Measurements from ENCODE around the gene RB1. TPM values are rescaled to one million over a fixed set of nuclear protein-coding genes. Genes with fewer than 3 reads are reported as not detected.
A peak's percentile ranks its signal among the peaks of the same experiment; 100 is the strongest.

Gene RB1
- 10 to 100 TPM; 26.1 to 78.0 (median 49.7) TPM for total RNA-seq
- 10 to 100 TPM; 10.4 to 42.6 (median 14.5) TPM for polyA plus RNA-seq
- long read RNA-seq, donor 1, full-length matches to known transcripts: 4 of 4 reads
- long read RNA-seq, donor 1, partial matches to known transcripts: 0 of 4 reads
- long read RNA-seq, donor 1, other reads (novel, unspliced or antisense): 0 of 4 reads
- long read RNA-seq, donor 2, full-length matches to known transcripts: 2 of 2 reads
- long read RNA-seq, donor 2, partial matches to known transcripts: 0 of 2 reads
- long read RNA-seq, donor 2, other reads (novel, unspliced or antisense): 0 of 2 reads
- long read RNA-seq, donor 3, full-length matches to known transcripts: 5 of 35 reads
- long read RNA-seq, donor 3, partial matches to known transcripts: 30 of 35 reads
- long read RNA-seq, donor 3, other reads (novel, unspliced or antisense): 0 of 35 reads
- long read RNA-seq, donor 4, full-length matches to known transcripts: 7 of 14 reads
- long read RNA-seq, donor 4, partial matches to known transcripts: 6 of 14 reads
- long read RNA-seq, donor 4, other reads (novel, unspliced or antisense): 1 of 14 reads
- long read RNA-seq, donor 5, full-length matches to known transcripts: 25 of 28 reads
- long read RNA-seq, donor 5, partial matches to known transcripts: 2 of 28 reads
- long read RNA-seq, donor 5, other reads (novel, unspliced or antisense): 1 of 28 reads
- long read RNA-seq, donor 6, full-length matches to known transcripts: 3 of 13 reads
- long read RNA-seq, donor 6, partial matches to known transcripts: 3 of 13 reads
- long read RNA-seq, donor 6, other reads (novel, unspliced or antisense): 7 of 13 reads
- long read RNA-seq, donor 7: 0 reads
- long read RNA-seq, donor 8, full-length matches to known transcripts: 7 of 7 reads
- long read RNA-seq, donor 8, partial matches to known transcripts: 0 of 7 reads
- long read RNA-seq, donor 8, other reads (novel, unspliced or antisense): 0 of 7 reads
- long read RNA-seq, donor 9, full-length matches to known transcripts: 2 of 7 reads
- long read RNA-seq, donor 9, partial matches to known transcripts: 5 of 7 reads
- long read RNA-seq, donor 9, other reads (novel, unspliced or antisense): 0 of 7 reads
- long read RNA-seq, donor 10, full-length matches to known transcripts: 4 of 4 reads
- long read RNA-seq, donor 10, partial matches to known transcripts: 0 of 4 reads
- long read RNA-seq, donor 10, other reads (novel, unspliced or antisense): 0 of 4 reads

DNA sequence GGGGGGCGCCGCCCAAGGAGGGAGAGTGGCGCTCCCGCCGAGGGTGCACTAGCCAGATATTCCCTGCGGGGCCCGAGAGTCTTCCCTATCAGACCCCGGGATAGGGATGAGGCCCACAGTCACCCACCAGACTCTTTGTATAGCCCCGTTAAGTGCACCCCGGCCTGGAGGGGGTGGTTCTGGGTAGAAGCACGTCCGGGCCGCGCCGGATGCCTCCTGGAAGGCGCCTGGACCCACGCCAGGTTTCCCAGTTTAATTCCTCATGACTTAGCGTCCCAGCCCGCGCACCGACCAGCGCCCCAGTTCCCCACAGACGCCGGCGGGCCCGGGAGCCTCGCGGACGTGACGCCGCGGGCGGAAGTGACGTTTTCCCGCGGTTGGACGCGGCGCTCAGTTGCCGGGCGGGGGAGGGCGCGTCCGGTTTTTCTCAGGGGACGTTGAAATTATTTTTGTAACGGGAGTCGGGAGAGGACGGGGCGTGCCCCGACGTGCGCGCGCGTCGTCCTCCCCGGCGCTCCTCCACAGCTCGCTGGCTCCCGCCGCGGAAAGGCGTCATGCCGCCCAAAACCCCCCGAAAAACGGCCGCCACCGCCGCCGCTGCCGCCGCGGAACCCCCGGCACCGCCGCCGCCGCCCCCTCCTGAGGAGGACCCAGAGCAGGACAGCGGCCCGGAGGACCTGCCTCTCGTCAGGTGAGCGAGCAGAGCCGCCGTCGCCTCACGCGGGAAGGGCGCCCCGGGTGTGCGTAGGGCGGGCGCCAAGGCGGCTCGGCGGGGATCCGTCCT lies at the start of gene RB1:
Gene RB1, plus strand, starts transcription at position 393 of the 784 bp plus-strand sequence. Its CDS starts 162 bp downstream, at position 555.
- Histone ChIP-seq H3K9me3 (replicated peaks in 1 of 3) (no peaks in the 10 kb centered on the region), H3K36me3 (replicated peaks in 1 of 2) (no peaks in the 10 kb centered on the region), H3K27ac (peak within 1 kb of the TSS; percentile 71 to 100 (median 100)), H3K27me3 (no peaks in the 10 kb centered on the region), H3K4me1 (replicated peaks in 1 of 2) (peaks cover 9 to 30% of the 10 kb centered on the region in 2 donors), H3K4me3 (peak within 1 kb of the TSS; percentile 89 to 97 (median 94))
- intact Hi-C loops (cut with DNase I): loop anchor here in 1 of 2 donors (10.0 kb wide), 1 partner anchor 179 kb away; no protein-coding TSS in a partner anchor
- peak; percentile 91 to 96 (median 95) for DNase-seq
- TF ChIP-seq, protein P1, sequence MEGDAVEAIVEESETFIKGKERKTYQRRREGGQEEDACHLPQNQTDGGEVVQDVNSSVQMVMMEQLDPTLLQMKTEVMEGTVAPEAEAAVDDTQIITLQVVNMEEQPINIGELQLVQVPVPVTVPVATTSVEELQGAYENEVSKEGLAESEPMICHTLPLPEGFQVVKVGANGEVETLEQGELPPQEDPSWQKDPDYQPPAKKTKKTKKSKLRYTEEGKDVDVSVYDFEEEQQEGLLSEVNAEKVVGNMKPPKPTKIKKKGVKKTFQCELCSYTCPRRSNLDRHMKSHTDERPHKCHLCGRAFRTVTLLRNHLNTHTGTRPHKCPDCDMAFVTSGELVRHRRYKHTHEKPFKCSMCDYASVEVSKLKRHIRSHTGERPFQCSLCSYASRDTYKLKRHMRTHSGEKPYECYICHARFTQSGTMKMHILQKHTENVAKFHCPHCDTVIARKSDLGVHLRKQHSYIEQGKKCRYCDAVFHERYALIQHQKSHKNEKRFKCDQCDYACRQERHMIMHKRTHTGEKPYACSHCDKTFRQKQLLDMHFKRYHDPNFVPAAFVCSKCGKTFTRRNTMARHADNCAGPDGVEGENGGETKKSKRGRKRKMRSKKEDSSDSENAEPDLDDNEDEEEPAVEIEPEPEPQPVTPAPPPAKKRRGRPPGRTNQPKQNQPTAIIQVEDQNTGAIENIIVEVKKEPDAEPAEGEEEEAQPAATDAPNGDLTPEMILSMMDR (IDR thresholded peaks at IDR 0.05): peak in 2 of 6 experiments; percentile 2 to 23
- peak; percentile 92 to 96 for TF ChIP-seq POLR2A (IDR thresholded peaks at IDR 0.05)
- WGBS, 4 donors: 0 to 1% (median 0%) methylated on average over 12 to 96 of the region's 96 CpGs

DNA sequence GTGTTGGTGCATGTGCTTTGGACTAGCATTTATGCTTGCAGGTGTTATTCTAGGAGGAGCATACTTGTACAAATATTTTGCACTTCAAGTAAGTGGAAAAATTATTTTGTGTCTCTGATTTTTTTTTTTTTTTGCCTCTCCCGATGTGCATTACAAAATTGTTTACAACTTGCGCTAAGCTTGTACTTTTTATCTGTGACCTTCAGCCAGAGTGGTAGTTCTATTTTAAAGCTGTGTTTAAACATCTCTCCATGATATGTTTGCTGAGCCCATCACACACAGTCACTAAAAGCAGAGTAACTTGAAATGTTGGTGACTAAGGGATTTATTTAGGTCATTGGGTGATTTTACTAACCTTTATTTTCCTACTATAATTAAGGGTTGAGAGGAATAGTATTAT lies 49.7 kb upstream of the RB1 start:
- WGBS, 4 donors: 41 to 52% (median 46%) methylated on average over 2 of the region's 2 CpGs
- H3K27ac ChIP-seq: peak overlapping the region in 4 of 5 donors; percentile 29 to 69 (median 58)
- no peak for TF ChIP-seq POLR2A (IDR thresholded peaks at IDR 0.05)
- TF ChIP-seq, protein P1 (IDR thresholded peaks at IDR 0.05): no peak
- DNase-seq: no peak
- no peaks in the 10 kb centered on the region for H3K9me3 ChIP-seq (replicated peaks in 1 of 3)
- H3K36me3 ChIP-seq (replicated peaks in 1 of 2): peaks cover 0 to 47% of the 10 kb centered on the region in 2 donors
- H3K27me3 ChIP-seq: no peaks in the 10 kb centered on the region
- intact Hi-C loops (cut with DNase I): no loop called here
- H3K4me1 ChIP-seq (replicated peaks in 1 of 2): peaks cover 29 to 54% of the 10 kb centered on the region in 2 donors
- H3K4me3 ChIP-seq: no peak overlapping the region

DNA sequence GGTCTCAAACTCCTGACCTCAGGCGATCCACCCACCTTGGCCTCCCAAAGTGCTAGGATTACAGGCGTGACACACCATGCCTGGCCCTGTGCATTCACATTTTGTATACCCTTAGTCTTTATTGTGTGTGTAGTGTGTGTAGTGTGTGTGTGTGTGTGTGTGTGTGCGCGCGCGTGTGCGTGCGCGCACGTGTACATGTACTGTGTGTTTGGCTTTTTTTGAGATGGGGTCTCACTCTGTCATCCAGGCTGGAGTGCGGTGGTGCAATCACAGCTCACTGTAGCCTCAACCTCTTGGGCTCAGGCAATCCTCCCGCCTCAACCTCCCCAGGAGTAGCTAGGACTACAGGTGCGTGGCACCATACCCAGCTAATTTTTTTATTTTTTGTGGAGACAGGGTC lies 48.5 kb upstream of the RB1 start:
- H3K27ac ChIP-seq: peak overlapping the region in 2 of 5 donors; percentile 24 to 69
- DNase-seq: no peak
- H3K36me3 ChIP-seq (replicated peaks in 1 of 2): peaks cover 0 to 60% of the 10 kb centered on the region in 2 donors
- no peaks in the 10 kb centered on the region for H3K27me3 ChIP-seq
- intact Hi-C loops (cut with DNase I): no loop called here
- no peak overlapping the region for H3K4me3 ChIP-seq
- WGBS, 4 donors: 87 to 98% (median 96%) methylated on average over 13 of the region's 13 CpGs
- TF ChIP-seq POLR2A (IDR thresholded peaks at IDR 0.05): no peak
- TF ChIP-seq, protein P1 (IDR thresholded peaks at IDR 0.05): no peak
- no peaks in the 10 kb centered on the region for H3K9me3 ChIP-seq (replicated peaks in 1 of 3)
- H3K4me1 ChIP-seq (replicated peaks in 1 of 2): peaks cover 29 to 49% of the 10 kb centered on the region in 2 donors
